Coronary artery (tissue), 2 donors: ENCODE data around the gene CCBE1.
"Not testable (repeated sequence)": the region's sequence is repeated elsewhere in the genome, so short reads cannot be mapped to it uniquely, and the experiment has no call there.

Source experiments
- DNase-seq: peaks from one replicate; pipeline ENCODE4 v3.0.0-alpha.2; 2017; ENCODE audit warnings: low spot score
- H3K27ac ChIP-seq, 2 donors: fragments of 200-600 bp; sonication (generic); one replicate each; pipeline ENCODE4 v1.5.1; 2016 to 2019
- H3K4me3 ChIP-seq: fragments of 200-600 bp; sonication (generic); 2 replicates; pipeline ENCODE4 v1.5.1; 2016; ENCODE audit warnings: mild to moderate bottlenecking, moderate library complexity
- CTCF ChIP-seq: fragments of 200-600 bp; sonication (generic); IDR thresholded peaks from one replicate; pipeline ENCODE4 v1.5.1; 2019; ENCODE audit warnings: antibody characterized with exemption

The CCBE1 gene

GRCh38 chr18:59657012-59657411 is 40.2 kb downstream of the CCBE1 start:
- DNase-seq = no peak
- no peak for TF ChIP-seq CTCF
- Histone ChIP-seq H3K4me3 (no peak overlapping the region), H3K27ac (no peak overlapping the region)

GRCh38 chr18:59656373-59656887 is 40.8 kb downstream of the CCBE1 start:
- Histone ChIP-seq H3K27ac (no peak overlapping the region), H3K4me3 (no peak overlapping the region)
- DNase-seq = no peak
- no peak for TF ChIP-seq CTCF

GRCh38 chr18:59655676-59656075 is 41.5 kb downstream of the CCBE1 start:
- no peak for TF ChIP-seq CTCF
- H3K27ac ChIP-seq = no peak overlapping the region
- DNase-seq = no peak
- H3K4me3 ChIP-seq = no peak overlapping the region

DNA sequence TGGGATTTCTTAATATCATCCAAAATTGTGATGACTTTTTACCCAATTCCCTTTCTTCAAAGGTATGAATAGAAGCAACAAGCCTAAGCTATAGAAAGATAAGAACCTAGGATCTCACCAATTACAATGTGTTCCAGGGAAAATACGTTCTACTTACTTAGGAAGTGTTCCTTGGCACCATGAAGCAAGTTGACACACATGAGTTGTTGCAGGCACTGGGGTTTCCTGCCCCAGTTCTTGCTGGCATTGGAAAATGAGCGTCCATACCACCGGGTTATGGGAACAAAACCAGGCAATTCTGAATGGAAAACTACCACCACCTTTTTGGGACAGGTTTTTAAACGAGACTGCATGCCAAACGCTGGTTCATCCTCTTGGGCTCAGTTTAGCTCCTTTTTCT is 46.2 kb downstream of the CCBE1 start:
- H3K27ac ChIP-seq = no peak overlapping the region

GRCh38 chr18:59650266-59650820 is 46.9 kb downstream of the CCBE1 start:
- no peak for TF ChIP-seq CTCF
- Histone ChIP-seq H3K4me3 (no peak overlapping the region), H3K27ac (no peak overlapping the region)
- no peak for DNase-seq

More for the DNA sequence above, 46.2 kb downstream of the CCBE1 start:
- H3K4me3 ChIP-seq = no peak overlapping the region
- TF ChIP-seq CTCF = no peak
- DNase-seq = no peak

DNA sequence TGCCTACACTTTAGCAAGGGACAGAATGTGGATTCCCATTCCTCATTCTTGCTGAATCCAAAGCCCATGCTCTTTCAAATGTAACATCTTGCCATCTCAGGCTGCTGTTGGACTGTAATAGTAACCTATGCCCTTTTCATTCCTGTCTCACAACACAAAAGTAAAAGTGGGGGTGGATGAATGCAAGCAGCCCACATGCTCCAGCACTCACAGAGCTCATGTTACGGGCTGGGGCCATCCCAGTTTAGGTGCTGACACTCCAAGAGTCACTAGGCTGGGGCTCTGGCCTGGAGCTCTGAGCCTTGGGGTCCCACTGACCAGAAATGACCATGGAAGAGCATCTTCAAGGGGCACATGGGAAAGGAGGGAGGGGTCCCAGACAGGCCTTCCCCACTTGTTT is 47.6 kb downstream of the CCBE1 start:
- no peak for DNase-seq
- H3K4me3 ChIP-seq = no peak overlapping the region
- TF ChIP-seq CTCF = no peak
- H3K27ac ChIP-seq = no peak overlapping the region

GRCh38 chr18:59648469-59648868 is 48.8 kb downstream of the CCBE1 start:
- DNase-seq, H3K27ac ChIP-seq, H3K4me3 ChIP-seq: not testable (repeated sequence)

- Histone ChIP-seq H3K4me3 (no peak overlapping the region), H3K27ac (no peak overlapping the region)
- no peak for DNase-seq
- TF ChIP-seq CTCF = no peak
Measured at GRCh38 chr18:59646963-59647307, 50.3 kb downstream of the CCBE1 start.
